ENCODE measurements around the gene KHDC4. TPM values are rescaled to one million over a fixed set of nuclear protein-coding genes. Genes with fewer than 3 reads are reported as not detected.

Gene KHDC4
- total and polyA plus RNA-seq, 4 donors: 8.4 to 32.6 (median 14.8) TPM

DNA sequence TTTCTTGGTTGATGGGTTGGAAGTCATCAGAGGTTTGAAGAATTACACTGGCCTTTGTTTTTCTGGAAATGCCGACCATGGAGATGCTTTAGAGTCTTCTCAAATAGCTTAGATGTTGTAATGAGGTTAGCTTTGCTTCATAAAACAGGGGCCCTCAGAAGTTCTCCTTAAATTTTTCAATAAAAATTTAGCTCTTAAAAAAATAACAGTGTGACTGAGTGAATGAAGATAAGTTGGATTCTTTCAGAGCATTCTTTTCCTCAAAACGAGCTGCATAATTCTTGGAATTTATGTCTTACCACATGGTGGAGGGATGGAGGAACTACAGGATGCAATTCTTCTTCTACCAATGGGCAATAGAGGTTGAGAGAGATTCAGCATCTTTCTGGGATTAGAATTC lies 51.4 kb downstream of the KHDC4 start:
- no peaks in the 10 kb centered on the region for H3K4me1 ChIP-seq (ENCODE audit: control insufficient read depth in 4 of 4, insufficient read depth in 4 of 4, low read length in 3 of 4)
- 69% methylated on average over 2 of the region's 2 CpGs for WGBS
- no peak overlapping the region for H3K27ac ChIP-seq (ENCODE audit: low read depth in 1 of 2, low read length in 2 of 2)
- DNase-seq (ENCODE audit: low spot score): no peak
- no peak overlapping the region for H3K9ac ChIP-seq (ENCODE audit: low read depth in 1 of 2, low read length in 2 of 2)
- no peak for TF ChIP-seq YY1 (IDR thresholded peaks at IDR 0.05)
- no peak for TF ChIP-seq HNF4G (IDR thresholded peaks at IDR 0.05)
- TF ChIP-seq RAD21 (IDR thresholded peaks at IDR 0.05): no peak
- TF ChIP-seq, protein P1, sequence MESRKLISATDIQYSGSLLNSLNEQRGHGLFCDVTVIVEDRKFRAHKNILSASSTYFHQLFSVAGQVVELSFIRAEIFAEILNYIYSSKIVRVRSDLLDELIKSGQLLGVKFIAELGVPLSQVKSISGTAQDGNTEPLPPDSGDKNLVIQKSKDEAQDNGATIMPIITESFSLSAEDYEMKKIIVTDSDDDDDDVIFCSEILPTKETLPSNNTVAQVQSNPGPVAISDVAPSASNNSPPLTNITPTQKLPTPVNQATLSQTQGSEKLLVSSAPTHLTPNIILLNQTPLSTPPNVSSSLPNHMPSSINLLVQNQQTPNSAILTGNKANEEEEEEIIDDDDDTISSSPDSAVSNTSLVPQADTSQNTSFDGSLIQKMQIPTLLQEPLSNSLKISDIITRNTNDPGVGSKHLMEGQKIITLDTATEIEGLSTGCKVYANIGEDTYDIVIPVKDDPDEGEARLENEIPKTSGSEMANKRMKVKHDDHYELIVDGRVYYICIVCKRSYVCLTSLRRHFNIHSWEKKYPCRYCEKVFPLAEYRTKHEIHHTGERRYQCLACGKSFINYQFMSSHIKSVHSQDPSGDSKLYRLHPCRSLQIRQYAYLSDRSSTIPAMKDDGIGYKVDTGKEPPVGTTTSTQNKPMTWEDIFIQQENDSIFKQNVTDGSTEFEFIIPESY (IDR thresholded peaks at IDR 0.05): no peak
- no peak for TF ChIP-seq GABPA (IDR thresholded peaks at IDR 0.05 in 1 of 2, conservative IDR thresholded peaks at IDR 0.05 in 1 of 2)
- no peak overlapping the region for H3K4me3 ChIP-seq (ENCODE audit: low read depth in 1 of 3, low read length in 3 of 3)
- H3K36me3 ChIP-seq (ENCODE audit: control insufficient read depth in 4 of 4, insufficient read depth in 3 of 4, low read depth in 1 of 4, low read length in 3 of 4): no peaks in the 10 kb centered on the region
- no peaks in the 10 kb centered on the region for H3K27me3 ChIP-seq (ENCODE audit: control insufficient read depth in 4 of 4, insufficient read depth in 4 of 4, low read length in 3 of 4)
- H3K9me3 ChIP-seq (ENCODE audit: control insufficient read depth in 4 of 4, low read length in 3 of 4): no peaks in the 10 kb centered on the region

- Histone ChIP-seq H3K4me1 (ENCODE audit: control insufficient read depth in 4 of 4, insufficient read depth in 4 of 4, low read length in 3 of 4) (no peaks in the 10 kb centered on the region), H3K9me3 (ENCODE audit: control insufficient read depth in 4 of 4, low read length in 3 of 4) (no peaks in the 10 kb centered on the region), H3K36me3 (ENCODE audit: control insufficient read depth in 4 of 4, insufficient read depth in 3 of 4, low read depth in 1 of 4, low read length in 3 of 4) (no peaks in the 10 kb centered on the region), H3K4me3 (ENCODE audit: low read depth in 1 of 3, low read length in 3 of 3) (no peak overlapping the region), H3K9ac (ENCODE audit: low read depth in 1 of 2, low read length in 2 of 2) (no peak overlapping the region), H3K27me3 (ENCODE audit: control insufficient read depth in 4 of 4, insufficient read depth in 4 of 4, low read length in 3 of 4) (no peaks in the 10 kb centered on the region), H3K27ac (ENCODE audit: low read depth in 1 of 2, low read length in 2 of 2) (no peak overlapping the region)
- DNase-seq (ENCODE audit: low spot score): no peak
- TF ChIP-seq FOXA2 (IDR thresholded peaks at IDR 0.05) (no peak), RAD21 (IDR thresholded peaks at IDR 0.05) (no peak), JUND (IDR thresholded peaks at IDR 0.05) (no peak), EGR1 (IDR thresholded peaks at IDR 0.05; ENCODE audit: low read depth in 2 of 2) (no peak), NR2F2 (IDR thresholded peaks at IDR 0.05) (no peak)
Observed at GRCh38 chr1:155882235-155882634, 52.0 kb downstream of the KHDC4 start.

DNA sequence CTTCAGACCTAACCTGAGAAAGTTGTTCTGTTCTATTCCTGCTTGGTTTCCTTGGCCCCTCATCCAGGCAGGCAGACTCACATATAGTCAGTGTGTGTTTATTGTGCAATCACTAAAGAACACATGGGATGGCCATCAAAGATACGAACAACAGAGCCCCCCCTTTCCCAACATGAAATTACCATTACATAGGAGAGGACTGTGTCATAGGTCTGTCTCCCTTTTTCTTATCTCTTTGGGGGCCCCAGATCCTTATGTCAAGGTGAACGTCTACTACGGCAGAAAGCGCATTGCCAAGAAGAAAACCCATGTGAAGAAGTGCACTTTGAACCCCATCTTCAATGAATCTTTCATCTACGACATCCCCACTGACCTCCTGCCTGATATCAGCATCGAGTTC lies 53.3 kb downstream of the KHDC4 start:
- Histone ChIP-seq H3K36me3 (ENCODE audit: control insufficient read depth in 4 of 4, insufficient read depth in 3 of 4, low read depth in 1 of 4, low read length in 3 of 4) (no peaks in the 10 kb centered on the region), H3K9ac (ENCODE audit: low read depth in 1 of 2, low read length in 2 of 2) (no peak overlapping the region), H3K4me3 (ENCODE audit: low read depth in 1 of 3, low read length in 3 of 3) (no peak overlapping the region), H3K27ac (ENCODE audit: low read depth in 1 of 2, low read length in 2 of 2) (no peak overlapping the region), H3K9me3 (ENCODE audit: control insufficient read depth in 4 of 4, low read length in 3 of 4) (no peaks in the 10 kb centered on the region), H3K4me1 (ENCODE audit: control insufficient read depth in 4 of 4, insufficient read depth in 4 of 4, low read length in 3 of 4) (no peaks in the 10 kb centered on the region), H3K27me3 (ENCODE audit: control insufficient read depth in 4 of 4, insufficient read depth in 4 of 4, low read length in 3 of 4) (no peaks in the 10 kb centered on the region)
- DNase-seq (ENCODE audit: low spot score): no peak
- WGBS: 88% methylated on average over 6 of the region's 6 CpGs
- TF ChIP-seq FOXA2 (IDR thresholded peaks at IDR 0.05): no peak
- TF ChIP-seq NR2F2 (IDR thresholded peaks at IDR 0.05): no peak
- no peak for TF ChIP-seq YY1 (IDR thresholded peaks at IDR 0.05)
- TF ChIP-seq, protein P1 (IDR thresholded peaks at IDR 0.05): no peak
- no peak for TF ChIP-seq RAD21 (IDR thresholded peaks at IDR 0.05)
- no peak for TF ChIP-seq MAX (IDR thresholded peaks at IDR 0.05)
- no peak for TF ChIP-seq REST (IDR thresholded peaks at IDR 0.05)
- TF ChIP-seq, protein P2, sequence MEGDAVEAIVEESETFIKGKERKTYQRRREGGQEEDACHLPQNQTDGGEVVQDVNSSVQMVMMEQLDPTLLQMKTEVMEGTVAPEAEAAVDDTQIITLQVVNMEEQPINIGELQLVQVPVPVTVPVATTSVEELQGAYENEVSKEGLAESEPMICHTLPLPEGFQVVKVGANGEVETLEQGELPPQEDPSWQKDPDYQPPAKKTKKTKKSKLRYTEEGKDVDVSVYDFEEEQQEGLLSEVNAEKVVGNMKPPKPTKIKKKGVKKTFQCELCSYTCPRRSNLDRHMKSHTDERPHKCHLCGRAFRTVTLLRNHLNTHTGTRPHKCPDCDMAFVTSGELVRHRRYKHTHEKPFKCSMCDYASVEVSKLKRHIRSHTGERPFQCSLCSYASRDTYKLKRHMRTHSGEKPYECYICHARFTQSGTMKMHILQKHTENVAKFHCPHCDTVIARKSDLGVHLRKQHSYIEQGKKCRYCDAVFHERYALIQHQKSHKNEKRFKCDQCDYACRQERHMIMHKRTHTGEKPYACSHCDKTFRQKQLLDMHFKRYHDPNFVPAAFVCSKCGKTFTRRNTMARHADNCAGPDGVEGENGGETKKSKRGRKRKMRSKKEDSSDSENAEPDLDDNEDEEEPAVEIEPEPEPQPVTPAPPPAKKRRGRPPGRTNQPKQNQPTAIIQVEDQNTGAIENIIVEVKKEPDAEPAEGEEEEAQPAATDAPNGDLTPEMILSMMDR (IDR thresholded peaks at IDR 0.05; ENCODE audit: low read depth, low read length, missing input control): no peak
- TF ChIP-seq HNF4G (IDR thresholded peaks at IDR 0.05): no peak
- TF ChIP-seq SP1 (IDR thresholded peaks at IDR 0.05): no peak
- no peak for TF ChIP-seq HNF4A (conservative IDR thresholded peaks at IDR 0.05)
- no peak for TF ChIP-seq TAF1 (conservative IDR thresholded peaks at IDR 0.05)
